Skeletal muscle satellite cell (primary cell): Measurements from ENCODE around the gene APP.

Experiments
- H3K27me3 ChIP-seq: 2 replicates; pipeline ENCODE4 v1.7.0; 2013; ENCODE audit warnings: low read length; ENCODE audit not compliant: control insufficient read depth, insufficient read depth
- H3K36me3 ChIP-seq: 2 replicates; pipeline ENCODE4 v1.7.0; 2013; ENCODE audit warnings: mild to moderate bottlenecking, control low read depth, low read length; ENCODE audit not compliant: insufficient read depth
- H3K4me1 ChIP-seq: 2 replicates; pipeline ENCODE4 v1.7.0; 2013; ENCODE audit warnings: low read length; ENCODE audit not compliant: control insufficient read depth, insufficient read depth
- H3K4me2 ChIP-seq: 2 replicates; pipeline ENCODE4 v1.7.0; 2013; ENCODE audit warnings: mild to moderate bottlenecking, low read length
- H3K4me3 ChIP-seq: 2 replicates; pipeline ENCODE4 v1.7.0; 2013; ENCODE audit warnings: low read length
- H3K9ac ChIP-seq: 2 replicates; pipeline ENCODE4 v1.7.0; 2013; ENCODE audit warnings: mild to moderate bottlenecking, low read depth, low read length, moderate library complexity
- H3K9me3 ChIP-seq: replicated peaks from 2 replicates; pipeline ENCODE4 v1.7.0; 2013; ENCODE audit warnings: mild to moderate bottlenecking, control low read depth, low read length

Gene APP

DNA sequence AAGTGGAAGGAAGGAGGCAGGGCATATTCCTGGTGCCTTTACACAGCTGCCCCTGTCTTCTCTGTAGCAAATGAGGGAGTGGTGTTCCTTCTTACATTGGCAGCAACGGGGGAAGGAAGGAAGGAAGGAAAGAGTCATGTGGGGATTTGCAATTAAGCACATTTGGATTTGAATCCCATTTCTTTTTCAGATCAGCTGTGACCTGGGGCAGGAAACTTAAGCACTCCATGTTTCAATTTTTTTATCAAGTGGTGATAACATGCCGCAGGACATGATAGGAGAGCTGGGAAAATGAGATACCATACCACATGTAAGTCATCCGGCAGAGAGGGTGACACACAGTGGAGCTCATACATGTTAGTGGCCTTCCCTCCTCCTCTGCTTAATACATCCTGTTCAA, 186.8 kb downstream of the APP start:
- Histone ChIP-seq H3K9me3 (no peaks in the 10 kb centered on the region), H3K4me2 (no peak overlapping the region), H3K9ac (no peak overlapping the region), H3K27me3 (no peaks in the 10 kb centered on the region), H3K4me1 (no peaks in the 10 kb centered on the region), H3K4me3 (no peak overlapping the region), H3K36me3 (peaks cover 25% of the 10 kb centered on the region)

- Histone ChIP-seq H3K9ac (no peak overlapping the region), H3K9me3 (no peaks in the 10 kb centered on the region), H3K27me3 (no peaks in the 10 kb centered on the region), H3K4me3 (no peak overlapping the region), H3K36me3 (peaks cover 35% of the 10 kb centered on the region), H3K4me1 (no peaks in the 10 kb centered on the region), H3K4me2 (no peak overlapping the region)
Observed at GRCh38 chr21:25980710-25981109, 189.9 kb downstream of the APP start.

GRCh38 chr21:25979845-25980616, 190.5 kb downstream of the APP start:
- Histone ChIP-seq H3K4me2 (no peak overlapping the region), H3K4me3 (no peak overlapping the region), H3K9ac (no peak overlapping the region), H3K4me1 (no peaks in the 10 kb centered on the region), H3K9me3 (no peaks in the 10 kb centered on the region), H3K27me3 (no peaks in the 10 kb centered on the region), H3K36me3 (peaks cover 38% of the 10 kb centered on the region)

DNA sequence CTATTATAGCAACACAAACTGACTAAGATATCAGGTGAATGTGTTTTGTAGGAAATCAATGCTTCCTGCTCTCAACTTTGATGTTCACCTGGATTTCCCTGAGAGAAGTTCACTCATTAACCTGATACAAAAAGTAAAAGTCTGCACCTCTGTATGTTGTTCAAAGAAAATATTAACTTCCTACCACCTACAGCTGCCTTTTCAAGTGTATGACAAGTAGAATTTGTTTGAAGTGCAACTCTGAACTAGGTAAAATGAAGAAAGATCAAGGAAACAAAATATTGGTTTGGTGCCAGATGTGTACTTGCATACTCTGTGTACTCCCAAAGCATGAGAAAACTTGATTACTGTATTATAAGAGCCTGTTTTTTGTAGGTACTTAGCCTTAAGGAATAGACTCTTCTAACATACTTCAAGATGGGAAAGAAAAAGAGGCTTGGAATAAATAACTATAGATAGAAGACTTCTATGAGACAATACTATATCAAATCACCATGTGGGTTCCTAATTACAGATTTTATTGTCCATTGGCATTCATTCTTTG, 193.4 kb downstream of the APP start:
- Histone ChIP-seq H3K4me3 (no peak overlapping the region), H3K9me3 (no peaks in the 10 kb centered on the region), H3K27me3 (no peaks in the 10 kb centered on the region), H3K4me1 (no peaks in the 10 kb centered on the region), H3K9ac (no peak overlapping the region), H3K4me2 (no peak overlapping the region), H3K36me3 (peaks cover 60% of the 10 kb centered on the region)

DNA sequence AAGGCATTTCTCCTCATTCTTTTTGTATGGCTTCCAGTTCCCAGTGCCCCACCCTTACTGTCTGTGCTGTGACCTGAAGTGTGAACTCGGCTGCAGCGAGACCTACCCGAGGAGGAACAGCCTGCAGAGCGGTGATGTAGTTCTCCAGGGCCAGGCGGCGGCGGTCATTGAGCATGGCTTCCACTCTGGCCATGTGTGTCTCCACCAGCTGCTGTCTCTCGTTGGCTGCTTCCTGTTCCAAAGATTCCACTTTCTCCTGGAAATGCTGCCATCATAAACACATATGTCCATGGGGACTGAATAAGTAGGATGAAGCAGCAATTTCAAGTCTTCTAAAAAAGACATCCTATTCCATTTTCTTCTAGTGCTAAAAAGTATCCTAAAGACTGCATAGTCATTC, 195.6 kb downstream of the APP start:
- Histone ChIP-seq H3K4me3 (no peak overlapping the region), H3K9me3 (no peaks in the 10 kb centered on the region), H3K36me3 (peaks cover 59% of the 10 kb centered on the region), H3K4me2 (no peak overlapping the region), H3K9ac (no peak overlapping the region), H3K4me1 (no peaks in the 10 kb centered on the region), H3K27me3 (no peaks in the 10 kb centered on the region)

DNA sequence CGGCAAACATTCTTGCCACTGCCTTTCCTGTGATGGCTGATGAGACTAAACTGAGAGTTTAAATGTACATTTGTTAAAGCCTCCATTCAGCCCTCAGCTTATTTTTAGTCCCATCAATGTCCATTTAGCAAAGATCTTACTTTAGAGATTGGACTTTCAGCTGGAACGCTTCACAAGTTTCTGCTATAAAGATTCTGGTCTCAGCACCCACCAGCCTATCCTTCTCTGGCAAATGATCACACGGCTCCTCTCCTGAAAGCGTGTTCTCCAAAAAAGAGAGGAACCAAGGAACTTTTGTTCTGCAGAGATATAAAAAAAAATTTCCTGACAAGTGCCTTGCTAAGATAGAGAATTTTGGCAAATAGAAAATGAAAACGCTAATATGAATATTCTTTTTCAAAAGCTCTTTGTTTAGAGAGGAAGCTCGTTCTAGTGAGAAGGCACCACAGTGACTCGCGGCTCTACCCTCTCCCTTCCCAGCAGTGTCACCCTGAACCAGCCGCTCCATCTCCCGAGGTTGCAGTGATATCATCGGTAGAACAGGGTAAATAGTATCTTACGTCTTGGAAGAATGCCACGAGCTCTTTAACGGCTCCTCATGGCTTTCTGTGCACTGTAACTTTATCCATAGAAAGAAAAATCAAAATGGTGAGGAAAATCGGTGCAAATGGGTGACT, 200.2 kb downstream of the APP start:
- Histone ChIP-seq H3K4me2 (no peak overlapping the region), H3K9ac (no peak overlapping the region), H3K36me3 (peaks cover 43% of the 10 kb centered on the region), H3K4me1 (peaks cover 3% of the 10 kb centered on the region), H3K9me3 (no peaks in the 10 kb centered on the region), H3K4me3 (no peak overlapping the region), H3K27me3 (no peaks in the 10 kb centered on the region)

DNA sequence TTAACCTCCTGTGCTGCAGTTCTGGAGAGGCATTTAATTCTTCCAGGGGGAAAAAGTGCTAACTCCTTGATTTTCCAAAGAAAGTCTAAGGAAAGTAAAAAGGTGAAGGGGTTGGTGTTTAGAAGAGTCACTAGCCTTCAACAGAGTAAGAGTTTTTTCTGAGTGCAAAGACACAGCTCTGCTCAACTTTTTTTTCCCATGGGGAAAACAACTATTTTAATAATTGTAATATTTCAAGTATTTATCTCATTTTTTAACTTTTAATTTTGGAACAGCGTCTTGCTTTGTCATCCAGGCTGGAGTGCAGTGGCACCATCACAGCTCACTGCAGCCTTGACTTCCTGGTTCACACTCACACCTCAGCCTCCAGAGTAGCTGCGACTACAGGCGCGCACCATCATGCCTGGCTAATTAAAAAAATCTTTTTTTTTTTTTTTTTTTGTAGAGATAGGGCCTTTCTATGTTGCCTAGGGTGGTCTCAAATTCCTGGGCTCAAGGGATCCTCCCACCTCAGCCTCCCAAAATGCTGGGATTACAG, 202.6 kb downstream of the APP start:
- H3K4me1 ChIP-seq, result peaks cover 16% of the 10 kb centered on the region
- no peaks in the 10 kb centered on the region for H3K27me3 ChIP-seq
- H3K9ac ChIP-seq, result no peak overlapping the region
- H3K4me3 ChIP-seq, result no peak overlapping the region
- H3K9me3 ChIP-seq, result no peaks in the 10 kb centered on the region
- no peak overlapping the region for H3K4me2 ChIP-seq
- peaks cover 21% of the 10 kb centered on the region for H3K36me3 ChIP-seq

GRCh38 chr21:25967181-25967900, 203.2 kb downstream of the APP start:
- Histone ChIP-seq H3K4me1 (peaks cover 18% of the 10 kb centered on the region), H3K4me2 (no peak overlapping the region), H3K4me3 (no peak overlapping the region)

GRCh38 chr21:25965951-25966707, 204.4 kb downstream of the APP start:
- H3K4me1 ChIP-seq, result peaks cover 18% of the 10 kb centered on the region
- no peak overlapping the region for H3K9ac ChIP-seq
- H3K4me2 ChIP-seq, result no peak overlapping the region
- no peak overlapping the region for H3K4me3 ChIP-seq
- H3K27me3 ChIP-seq, result no peaks in the 10 kb centered on the region
- H3K36me3 ChIP-seq, result peaks cover 7% of the 10 kb centered on the region
- H3K9me3 ChIP-seq, result no peaks in the 10 kb centered on the region

More at GRCh38 chr21:25967181-25967900, 203.2 kb downstream of the APP start:
- Histone ChIP-seq H3K36me3 (peaks cover 17% of the 10 kb centered on the region), H3K9me3 (no peaks in the 10 kb centered on the region), H3K27me3 (no peaks in the 10 kb centered on the region), H3K9ac (no peak overlapping the region)

- peaks cover 3% of the 10 kb centered on the region for H3K36me3 ChIP-seq
- H3K4me2 ChIP-seq, result no peak overlapping the region
- no peak overlapping the region for H3K4me3 ChIP-seq
- no peaks in the 10 kb centered on the region for H3K27me3 ChIP-seq
- H3K4me1 ChIP-seq, result peaks cover 18% of the 10 kb centered on the region
- no peaks in the 10 kb centered on the region for H3K9me3 ChIP-seq
- H3K9ac ChIP-seq, result no peak overlapping the region
Observed at GRCh38 chr21:25964926-25965325, 205.6 kb downstream of the APP start.

DNA sequence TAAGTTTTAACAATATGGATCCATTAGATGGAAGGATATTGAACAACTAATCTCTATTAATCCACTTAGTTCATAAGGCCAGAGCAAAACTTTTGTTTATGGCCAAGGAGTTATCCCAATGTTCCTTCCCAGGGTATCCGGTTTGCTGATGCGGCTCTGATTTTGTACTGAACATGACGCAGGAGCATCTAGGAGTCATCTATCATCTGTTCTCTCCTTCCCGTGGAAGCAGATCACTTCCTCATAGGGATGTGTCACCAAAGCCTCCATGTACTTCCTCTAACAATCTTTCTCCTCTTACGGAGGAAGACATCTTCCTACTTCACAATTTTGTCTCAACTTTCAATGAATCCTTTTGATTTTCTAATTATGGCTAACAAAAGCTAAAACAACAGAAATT, 206.6 kb downstream of the APP start:
- no peaks in the 10 kb centered on the region for H3K27me3 ChIP-seq
- H3K36me3 ChIP-seq, result no peaks in the 10 kb centered on the region
- H3K9ac ChIP-seq, result no peak overlapping the region
- peaks cover 18% of the 10 kb centered on the region for H3K4me1 ChIP-seq
- H3K4me2 ChIP-seq, result no peak overlapping the region
- no peaks in the 10 kb centered on the region for H3K9me3 ChIP-seq
- no peak overlapping the region for H3K4me3 ChIP-seq
